Mesendoderm (in vitro differentiated cells): ENCODE results near the gene NKD1.
A peak's percentile ranks its signal among the peaks of the same experiment; 100 is the strongest.

Source experiments
- DNase-seq: peaks from one replicate; pipeline ENCODE4 v3.0.0; 2013
- H2AK5ac ChIP-seq: 2 replicates; pipeline ENCODE4 v1.6.1; 2013; ENCODE audit warnings: low read length, inconsistent platforms
- H2BK120ac ChIP-seq: 2 replicates; pipeline ENCODE4 v1.6.1; 2013; ENCODE audit warnings: low read depth, mild to moderate bottlenecking, low read length, moderate library complexity, mixed read lengths
- H2BK15ac ChIP-seq: replicated peaks from 2 replicates; pipeline ENCODE4 v1.6.1; 2013; ENCODE audit warnings: low read depth, mild to moderate bottlenecking, moderate library complexity
- H2BK5ac ChIP-seq: 2 replicates; pipeline ENCODE4 v1.6.1; 2013; ENCODE audit warnings: low read length, inconsistent platforms
- H3K18ac ChIP-seq: 2 replicates; pipeline ENCODE4 v1.6.1; 2013; ENCODE audit warnings: mild to moderate bottlenecking, low read length, mixed read lengths
- H3K23ac ChIP-seq: one replicate; pipeline ENCODE4 v1.6.1; 2013; ENCODE audit warnings: low read length
- H3K27ac ChIP-seq: 2 replicates; pipeline ENCODE4 v1.5.1; 2013; ENCODE audit warnings: low read depth, mild to moderate bottlenecking, inconsistent platforms, low read length, moderate library complexity
- H3K27me3 ChIP-seq: 2 replicates; pipeline ENCODE4 v1.6.1; 2013; ENCODE audit warnings: low read length, control low read depth, mild to moderate bottlenecking, inconsistent platforms; ENCODE audit not compliant: insufficient read depth, poor library complexity
- H3K36me3 ChIP-seq: 2 replicates; pipeline ENCODE4 v1.6.1; 2013; ENCODE audit warnings: low read length, inconsistent platforms; ENCODE audit not compliant: control insufficient read depth, insufficient read depth
- H3K4ac ChIP-seq: one replicate; pipeline ENCODE4 v1.6.1; 2013; ENCODE audit warnings: low read depth, mild to moderate bottlenecking, low read length, moderate library complexity
- H3K4me1 ChIP-seq: 2 replicates; pipeline ENCODE4 v1.6.1; 2013; ENCODE audit warnings: low read depth, low read length, inconsistent platforms; ENCODE audit not compliant: control insufficient read depth
- H3K4me2 ChIP-seq: 2 replicates; pipeline ENCODE4 v1.6.1; 2013; ENCODE audit warnings: low read length
- H3K4me3 ChIP-seq: 2 replicates; pipeline ENCODE4 v1.5.1; 2013; ENCODE audit warnings: mild to moderate bottlenecking, low read length
- H3K56ac ChIP-seq: one replicate; pipeline ENCODE4 v1.6.1; 2013; ENCODE audit warnings: low read length
- H3K79me1 ChIP-seq: 2 replicates; pipeline ENCODE4 v1.6.1; 2013; ENCODE audit warnings: low read length, inconsistent platforms
- H3K79me2 ChIP-seq: 2 replicates; pipeline ENCODE4 v1.6.1; 2013; ENCODE audit warnings: mild to moderate bottlenecking, low read length; ENCODE audit not compliant: control insufficient read depth, insufficient read depth
- H3K9ac ChIP-seq: 2 replicates; pipeline ENCODE4 v1.6.1; 2013; ENCODE audit warnings: low read length, inconsistent platforms
- H4K5ac ChIP-seq: one replicate; pipeline ENCODE4 v1.6.1; 2013; ENCODE audit warnings: low read length
- H4K8ac ChIP-seq: one replicate; pipeline ENCODE4 v1.6.1; 2013; ENCODE audit warnings: low read depth, mild to moderate bottlenecking, control low read depth, low read length, moderate library complexity
- WGBS: extraction: QIAGEN DNeasy Blood & Tissue Kit; methylation state at CpG from one replicate; pipeline ENCODE4 v1.1.7; 2013; ENCODE audit warnings: low lambda C conversion rate, missing lambda C conversion rate; ENCODE audit not compliant: insufficient coverage; ENCODE audit errors: extremely low coverage; 5-methylcytosine and 5-hydroxymethylcytosine counted together

The NKD1 gene

GRCh38 chr16:50611995-50612848, 64.0 kb downstream of the NKD1 start:
- Histone ChIP-seq H2BK5ac (no peak overlapping the region), H2BK120ac (no peak overlapping the region), H3K36me3 (no peaks in the 10 kb centered on the region), H2AK5ac (no peak overlapping the region), H3K4ac (no peak overlapping the region), H3K27me3 (no peaks in the 10 kb centered on the region), H3K9ac (no peak overlapping the region), H3K56ac (no peak overlapping the region), H3K79me1 (no peaks in the 10 kb centered on the region), H3K4me1 (peaks cover 5% of the 10 kb centered on the region), H3K27ac (no peak overlapping the region), H3K79me2 (no peaks in the 10 kb centered on the region), H3K18ac (no peak overlapping the region), H4K5ac (no peak overlapping the region), H3K4me2 (no peak overlapping the region), H3K23ac (no peak overlapping the region), H2BK15ac (no peak overlapping the region), H4K8ac (no peak overlapping the region), H3K4me3 (no peak overlapping the region)
- WGBS: no CpG with 5 or more reads among the region's 10 CpGs
- no peak for DNase-seq

- Histone ChIP-seq H4K8ac (no peak overlapping the region), H3K27me3 (no peaks in the 10 kb centered on the region), H3K4me2 (no peak overlapping the region), H3K79me2 (no peaks in the 10 kb centered on the region), H3K4me3 (no peak overlapping the region), H3K18ac (no peak overlapping the region), H3K27ac (no peak overlapping the region), H2BK15ac (no peak overlapping the region), H3K36me3 (no peaks in the 10 kb centered on the region), H2BK120ac (no peak overlapping the region), H3K79me1 (no peaks in the 10 kb centered on the region), H3K9ac (no peak overlapping the region), H4K5ac (no peak overlapping the region), H3K4me1 (peaks cover 5% of the 10 kb centered on the region), H3K23ac (no peak overlapping the region), H3K56ac (no peak overlapping the region), H2BK5ac (no peak overlapping the region), H3K4ac (no peak overlapping the region), H2AK5ac (no peak overlapping the region)
- no CpG with 5 or more reads among the region's 6 CpGs for WGBS
- DNase-seq: no peak
Observed at GRCh38 chr16:50612849-50613198, 64.6 kb downstream of the NKD1 start.

- no peaks in the 10 kb centered on the region for H3K79me2 ChIP-seq
- no CpG with 5 or more reads among the region's 20 CpGs for WGBS
- H4K5ac ChIP-seq: no peak overlapping the region
- DNase-seq: no peak
- no peaks in the 10 kb centered on the region for H3K79me1 ChIP-seq
- no peak overlapping the region for H2BK120ac ChIP-seq
- H3K27ac ChIP-seq: no peak overlapping the region
- no peak overlapping the region for H4K8ac ChIP-seq
- no peak overlapping the region for H2BK15ac ChIP-seq
- no peak overlapping the region for H3K9ac ChIP-seq
- no peak overlapping the region for H3K23ac ChIP-seq
- no peak overlapping the region for H3K4ac ChIP-seq
- no peak overlapping the region for H3K4me2 ChIP-seq
- no peak overlapping the region for H2BK5ac ChIP-seq
- H3K36me3 ChIP-seq: no peaks in the 10 kb centered on the region
- peaks cover 5% of the 10 kb centered on the region for H3K4me1 ChIP-seq
- no peak overlapping the region for H3K56ac ChIP-seq
- H2AK5ac ChIP-seq: no peak overlapping the region
- no peaks in the 10 kb centered on the region for H3K27me3 ChIP-seq
- no peak overlapping the region for H3K18ac ChIP-seq
- no peak overlapping the region for H3K4me3 ChIP-seq
Observed at GRCh38 chr16:50613281-50613963, 65.2 kb downstream of the NKD1 start.

- Histone ChIP-seq H3K9ac (no peak overlapping the region), H3K27ac (no peak overlapping the region), H3K27me3 (no peaks in the 10 kb centered on the region), H4K5ac (no peak overlapping the region), H2AK5ac (no peak overlapping the region), H3K79me1 (no peaks in the 10 kb centered on the region), H3K4me1 (peaks cover 5% of the 10 kb centered on the region), H3K79me2 (no peaks in the 10 kb centered on the region), H3K18ac (no peak overlapping the region), H4K8ac (no peak overlapping the region), H2BK5ac (no peak overlapping the region), H2BK15ac (no peak overlapping the region), H2BK120ac (no peak overlapping the region), H3K23ac (no peak overlapping the region), H3K4me3 (no peak overlapping the region), H3K4ac (no peak overlapping the region), H3K56ac (no peak overlapping the region), H3K4me2 (no peak overlapping the region), H3K36me3 (no peaks in the 10 kb centered on the region)
- DNase-seq: no peak
- WGBS: no CpG with 5 or more reads among the region's 7 CpGs
Observed at GRCh38 chr16:50613964-50614474, 65.8 kb downstream of the NKD1 start.

GRCh38 chr16:50614955-50615724, 66.9 kb downstream of the NKD1 start:
- H2BK5ac ChIP-seq: no peak overlapping the region
- H2BK15ac ChIP-seq: no peak overlapping the region
- no peak overlapping the region for H4K5ac ChIP-seq
- H3K27me3 ChIP-seq: no peaks in the 10 kb centered on the region
- H3K36me3 ChIP-seq: no peaks in the 10 kb centered on the region
- no peak overlapping the region for H3K4ac ChIP-seq
- no peak overlapping the region for H3K9ac ChIP-seq
- no peak overlapping the region for H3K56ac ChIP-seq
- H3K4me1 ChIP-seq: peaks cover 5% of the 10 kb centered on the region
- no peak overlapping the region for H3K27ac ChIP-seq
- H2BK120ac ChIP-seq: no peak overlapping the region
- no peak overlapping the region for H2AK5ac ChIP-seq
- no peaks in the 10 kb centered on the region for H3K79me1 ChIP-seq
- no peak overlapping the region for H4K8ac ChIP-seq
- no peak overlapping the region for H3K18ac ChIP-seq
- H3K23ac ChIP-seq: peak overlapping the region; percentile 31
- DNase-seq: no peak
- WGBS: no CpG with 5 or more reads among the region's 7 CpGs
- H3K4me3 ChIP-seq: no peak overlapping the region
- no peak overlapping the region for H3K4me2 ChIP-seq
- no peaks in the 10 kb centered on the region for H3K79me2 ChIP-seq
